HepG2 (cell line): ENCODE data around the gene IL17F. TPM values are rescaled to one million over a fixed set of nuclear protein-coding genes. Genes with fewer than 3 reads are reported as not detected.

ENCODE experiments used
- AHDC1 ChIP-seq: sonication (generic); formaldehyde crosslinking; IDR thresholded peaks from 2 replicates; pipeline ENCODE4 v1.5.1; 2020; ENCODE audit warnings: mild to moderate bottlenecking, missing genetic modification reagents, borderline replicate concordance
- ATAD3A ChIP-seq: sonication (generic); formaldehyde crosslinking; IDR thresholded peaks from 2 replicates; pipeline ENCODE4 v1.4.0; 2020; ENCODE audit warnings: missing genetic modification reagents
- BCL6 ChIP-seq: IDR thresholded peaks from 2 replicates; pipeline ENCODE4 v1.6.1; 2016; ENCODE audit warnings: missing genetic modification reagents, missing compliant biosample characterization
- CCDC6 ChIP-seq: sonication (generic); formaldehyde crosslinking; IDR thresholded peaks from 2 replicates; pipeline ENCODE4 v1.8.1; 2022; ENCODE audit warnings: mild to moderate bottlenecking, missing genetic modification reagents, moderate library complexity
- DR1 ChIP-seq: sonication (generic); formaldehyde crosslinking; IDR thresholded peaks from 2 replicates; pipeline ENCODE4 v1.8.0; 2021; ENCODE audit warnings: mild to moderate bottlenecking, missing genetic modification reagents, inconsistent platforms
- FOXO1 ChIP-seq: sonication (generic); formaldehyde crosslinking; IDR thresholded peaks from 2 replicates; pipeline ENCODE4 v1.4.0; 2020; ENCODE audit warnings: missing genetic modification reagents
- FOXP4 ChIP-seq: sonication (generic); formaldehyde crosslinking; IDR thresholded peaks from 2 replicates; pipeline ENCODE4 v1.4.0; 2020; ENCODE audit warnings: missing genetic modification reagents
- HNF4A ChIP-seq: sonication (generic); formaldehyde crosslinking; IDR thresholded peaks from 2 replicates; pipeline ENCODE4 v1.4.0; 2020; ENCODE audit warnings: missing genetic modification reagents
- HNF4G ChIP-seq, 2 experiments: sonication (generic) in 1 of 2; formaldehyde crosslinking in 1 of 2; IDR thresholded peaks; 2 replicates each; pipeline versions ENCODE4 v1.4.0 to v1.6.1; 2011 to 2020; ENCODE audit warnings: borderline replicate concordance in 2 of 2, low read depth in 2 of 2, mild to moderate bottlenecking in 2 of 2, low read length in 1 of 2, missing genetic modification reagents in 1 of 2, moderate library complexity in 1 of 2
- HOXA9 ChIP-seq: sonication (generic); formaldehyde crosslinking; IDR thresholded peaks from 2 replicates; pipeline ENCODE4 v1.8.1; 2022; ENCODE audit warnings: missing genetic modification reagents, mild to moderate bottlenecking, moderate library complexity, borderline replicate concordance
- IKZF1 ChIP-seq: fragments of 450-650 bp; IDR thresholded peaks from 2 replicates; pipeline ENCODE4 v1.7.1; 2016
- MIER2 ChIP-seq: IDR thresholded peaks from 2 replicates; pipeline ENCODE4 v1.6.1; 2016; ENCODE audit warnings: missing biosample characterization, missing genetic modification reagents
- POLR2A ChIP-seq, 2 experiments: IDR thresholded peaks; 2 replicates each; pipeline ENCODE4 v1.6.1; 2011; ENCODE audit warnings: low read depth in 2 of 2, low read length in 2 of 2, mild to moderate bottlenecking in 1 of 2, moderate library complexity in 1 of 2; ENCODE audit not compliant: insufficient read depth in 1 of 2
- SMC3 ChIP-seq: IDR thresholded peaks from 2 replicates; pipeline ENCODE4 v1.6.1; 2011; ENCODE audit warnings: low read length, improper control_type of control experiment
- U2AF1 ChIP-seq: fragments of 200-400 bp; formaldehyde crosslinking; optimal IDR thresholded peaks from 2 replicates; pipeline ENCODE3; 2017; ENCODE audit warnings: mild to moderate bottlenecking, low read depth, low read length
- ZBTB2 ChIP-seq: sonication (generic); formaldehyde crosslinking; IDR thresholded peaks from 2 replicates; pipeline ENCODE4 v1.8.0; 2022; ENCODE audit warnings: low read depth, missing genetic modification reagents
- ZNF180 ChIP-seq: sonication (generic); formaldehyde crosslinking; IDR thresholded peaks from 2 replicates; pipeline ENCODE4 v1.4.0; 2020; ENCODE audit warnings: low read depth, missing genetic modification reagents, borderline replicate concordance
- ZNF543 ChIP-seq: sonication (generic); formaldehyde crosslinking; IDR thresholded peaks from 2 replicates; pipeline ENCODE4 v1.4.0; 2020; ENCODE audit warnings: mild to moderate bottlenecking, missing genetic modification reagents
- ZNF629 ChIP-seq: sonication (generic); formaldehyde crosslinking; conservative IDR thresholded peaks from 2 replicates; pipeline ENCODE4 v1.5.0; 2020; ENCODE audit warnings: missing genetic modification reagents
- ZNF782 ChIP-seq: sonication (generic); formaldehyde crosslinking; IDR thresholded peaks from 2 replicates; pipeline ENCODE4 v1.4.0; 2020; ENCODE audit warnings: missing genetic modification reagents, mild to moderate bottlenecking, borderline replicate concordance
- ZNF792 ChIP-seq: IDR thresholded peaks from 2 replicates; pipeline ENCODE4 v1.6.1; 2016
- ZNF850 ChIP-seq: sonication (generic); formaldehyde crosslinking; conservative IDR thresholded peaks from 2 replicates; pipeline ENCODE4 v1.9.0; 2021; ENCODE audit warnings: mild to moderate bottlenecking, missing genetic modification reagents
- polyA plus RNA-seq, 8 experiments: library from polyadenylated mRNA; depleted of rRNA in 3 of 8; stranded (reverse) in 7 of 8; unstranded in 1 of 8; fragments of >200 nt; fragmentation: Illumina TruSeq in 4 of 8; extraction: Trizol in 4 of 8; gene quantifications; 2 replicates each; pipeline versions ENCODE4 v1.2.1 to v1.2.3, GENCODE V29; 2011 to 2016; ENCODE audit warnings: low read depth in 4 of 8, missing spikeins in 1 of 8, mixed read lengths in 1 of 8; ENCODE audit not compliant: insufficient read depth in 1 of 8
- total RNA-seq, 5 experiments: library from RNA; depleted of rRNA; stranded (reverse); fragments of >200 nt; fragmentation: Illumina TruSeq; extraction: Trizol; gene quantifications; 2 replicates each; pipeline ENCODE4 v1.2.3, GENCODE V29; 2016; ENCODE audit warnings: low read depth in 1 of 5

Gene IL17F
- total and polyA plus RNA-seq, 2 of the 13 experiments (the other 11 are each of a cell fraction or from before 2014, with no cell fraction given) = not detected

GRCh38 chr6:52245425-52245824 is 1.1 kb upstream of the IL17F start (continued):
- no peak for TF ChIP-seq ZNF180 (CRISPR knock-in tag)
- 0 out of 2 replicates have a peak, but pooled peaks have one; percentile 16 for TF ChIP-seq ZNF629
- TF ChIP-seq SMC3 = no peak
- 0 out of 2 replicates have a peak, but pooled peaks have one; percentile 52 for TF ChIP-seq HNF4G (IDR thresholded peaks at IDR 0.05; ENCODE audit: borderline replicate concordance, low read depth, low read length)
- peak; percentile 40; the same call in 1 of the 2 replicates for TF ChIP-seq HNF4G (CRISPR knock-in tag; IDR thresholded peaks at IDR 0.05; ENCODE audit: borderline replicate concordance, low read depth)
- TF ChIP-seq IKZF1 = no peak
- TF ChIP-seq CCDC6 (CRISPR knock-in tag) = no peak
- TF ChIP-seq ATAD3A (CRISPR knock-in tag) = no peak
- TF ChIP-seq MIER2 (CRISPR knock-in tag) = peak; percentile 53; the same call in 1 of the 2 replicates
- TF ChIP-seq AHDC1 = peak; percentile 74; the same call in 1 of the 2 replicates
- no peak for TF ChIP-seq U2AF1
- TF ChIP-seq ZNF850 = no peak
- no peak for TF ChIP-seq ZNF782 (CRISPR knock-in tag)
- TF ChIP-seq POLR2A (IDR thresholded peaks at IDR 0.05; ENCODE audit: insufficient read depth in 1 of 2, low read depth in 2 of 2, low read length in 2 of 2) = no peak
- TF ChIP-seq FOXP4 (CRISPR knock-in tag) = peak; percentile 57; the same call in 1 of the 2 replicates
- no peak for TF ChIP-seq ZNF792
- TF ChIP-seq HNF4A (CRISPR knock-in tag) = peak; percentile 83
- TF ChIP-seq BCL6 (CRISPR knock-in tag) = peak; percentile 99
- no peak for TF ChIP-seq ZBTB2 (CRISPR knock-in tag)
- no peak for TF ChIP-seq DR1 (CRISPR knock-in tag)
- no peak for TF ChIP-seq ZNF543
- TF ChIP-seq HOXA9 = no peak
- peak; percentile 43; the same call in 1 of the 2 replicates for TF ChIP-seq FOXO1 (CRISPR knock-in tag)
